Neural cell (in vitro differentiated cells): ENCODE results near the gene COLGALT1. TPM values are rescaled to one million over a fixed set of nuclear protein-coding genes. Genes with fewer than 3 reads are reported as not detected.

Experiments used
- H2AFZ ChIP-seq: fragments of 200-600, 300-800 bp; sonication (generic), shearing (Covaris generic); 2 replicates; pipeline ENCODE4 v1.6.0; 2014; ENCODE audit warnings: low read depth, mild to moderate bottlenecking, antibody characterized with exemption, low read length, moderate library complexity
- H3F3A ChIP-seq: fragments of 200-600 bp; shearing (Covaris generic); 2 replicates; pipeline ENCODE4 v1.6.1; 2016; ENCODE audit warnings: mild to moderate bottlenecking, moderate library complexity, mixed read lengths, antibody characterized with exemption, low read length; ENCODE audit not compliant: insufficient read depth, poor library complexity, severe bottlenecking
- H3K27ac ChIP-seq: fragments of 200-600, 300-800 bp; sonication (generic), shearing (Covaris generic); 2 replicates; pipeline ENCODE4 v1.5.1; 2014; ENCODE audit warnings: mild to moderate bottlenecking, low read length, moderate library complexity
- H3K27me3 ChIP-seq: fragments of 300-800, 200-600 bp; sonication (generic), shearing (Covaris generic); 2 replicates; pipeline ENCODE4 v1.6.0; 2014; ENCODE audit warnings: mild to moderate bottlenecking, low read depth, low read length, moderate library complexity; ENCODE audit not compliant: insufficient read depth
- H3K36me3 ChIP-seq: fragments of 300-800, 200-600 bp; sonication (generic), shearing (Covaris generic); 2 replicates; pipeline ENCODE4 v1.5.1; 2014; ENCODE audit warnings: mild to moderate bottlenecking, antibody characterized with exemption, low read length, moderate library complexity; ENCODE audit not compliant: insufficient read depth
- H3K4me2 ChIP-seq: fragments of 300-800, 200-600 bp; sonication (generic), shearing (Covaris generic); 2 replicates; pipeline ENCODE4 v1.6.0; 2014; ENCODE audit warnings: mild to moderate bottlenecking, low read length
- H3K4me3 ChIP-seq: fragments of 300-800, 200-600 bp; sonication (generic), shearing (Covaris generic); 2 replicates; pipeline ENCODE4 v1.5.1; 2014; ENCODE audit warnings: mild to moderate bottlenecking, low read length, moderate library complexity
- H3K79me2 ChIP-seq: fragments of 200-600 bp; shearing (Covaris generic); replicated peaks from 2 replicates; pipeline ENCODE4 v1.6.0; 2014; ENCODE audit warnings: mild to moderate bottlenecking, low read length, moderate library complexity; ENCODE audit not compliant: insufficient read depth
- H3K9ac ChIP-seq: fragments of 300-800, 200-600 bp; sonication (generic), shearing (Covaris generic); 2 replicates; pipeline ENCODE4 v1.6.1; 2016; ENCODE audit warnings: mild to moderate bottlenecking, low read length, mixed read lengths
- H3K9me2 ChIP-seq: fragments of 200-600 bp; shearing (Covaris generic); 2 replicates; pipeline ENCODE4 v1.6.1; 2016; ENCODE audit warnings: mild to moderate bottlenecking, low read length, mixed read lengths; ENCODE audit not compliant: insufficient read depth
- H3K9me3 ChIP-seq: fragments of 200-600, 300-800 bp; sonication (generic), shearing (Covaris generic); 2 replicates; pipeline ENCODE4 v1.6.1; 2016; ENCODE audit warnings: mild to moderate bottlenecking, mixed run types, low read length, moderate library complexity, mixed read lengths
- H4K20me1 ChIP-seq: fragments of 200-600 bp; shearing (Covaris generic); 2 replicates; pipeline ENCODE4 v1.6.1; 2016; ENCODE audit warnings: mild to moderate bottlenecking, mixed run types; ENCODE audit not compliant: insufficient read depth
- CTCF ChIP-seq: fragments of 450-650 bp; IDR thresholded peaks from 2 replicates; pipeline ENCODE4 v1.5.1; 2014; ENCODE audit warnings: antibody characterized with exemption, mild to moderate bottlenecking, moderate library complexity; ENCODE audit not compliant: poor library complexity, severe bottlenecking
- EP300 ChIP-seq: fragments of 450-650 bp; conservative IDR thresholded peaks from 2 replicates; pipeline ENCODE4 v1.6.1; 2014; ENCODE audit warnings: antibody characterized with exemption, mild to moderate bottlenecking, moderate library complexity; ENCODE audit not compliant: poor library complexity, severe bottlenecking
- EZH2 ChIP-seq: fragments of 200-600, 300-800 bp; shearing (Covaris generic), sonication (generic); IDR thresholded peaks from 2 replicates; pipeline ENCODE4 v1.6.1; 2014; ENCODE audit warnings: antibody characterized with exemption, low read length, borderline replicate concordance, mild to moderate bottlenecking; ENCODE audit not compliant: insufficient read depth, poor library complexity, severe bottlenecking
- MXI1 ChIP-seq: fragments of 450-650 bp; conservative IDR thresholded peaks from 2 replicates; pipeline ENCODE4 v1.6.1; 2014; ENCODE audit warnings: antibody characterized with exemption, mild to moderate bottlenecking; ENCODE audit not compliant: poor library complexity, severe bottlenecking
- POLR2AphosphoS5 ChIP-seq: IDR thresholded peaks from 2 replicates; pipeline ENCODE4 v1.6.1; 2012
- RAD21 ChIP-seq: fragments of 450-650 bp; conservative IDR thresholded peaks from 2 replicates; pipeline ENCODE4 v1.6.1; 2014; ENCODE audit warnings: antibody characterized with exemption, mild to moderate bottlenecking, moderate library complexity
- SMC3 ChIP-seq: fragments of 450-650 bp; conservative IDR thresholded peaks from 2 replicates; pipeline ENCODE4 v1.6.1; 2014; ENCODE audit warnings: antibody characterized with exemption, mild to moderate bottlenecking, moderate library complexity; ENCODE audit not compliant: poor library complexity
- TAF1 ChIP-seq: IDR thresholded peaks from 2 replicates; pipeline ENCODE4 v1.6.1; 2012; ENCODE audit warnings: low read depth
- polyA plus RNA-seq: library from polyadenylated mRNA; depleted of rRNA; stranded (reverse); fragments of >200 nt; gene quantifications from 2 replicates; pipeline ENCODE4 v1.2.3, GENCODE V29; 2014
- TF ChIP-seq, protein P1 (sequence below): IDR thresholded peaks from 2 replicates; pipeline ENCODE4 v1.6.1; 2012; ENCODE audit warnings: borderline replicate concordance

COLGALT1 gene
- polyA plus RNA-seq, 1 donor from 2014 or later, result 18.8 TPM

GRCh38 chr19:17541184-17541759 lies 14.2 kb upstream of the COLGALT1 start:
- Histone ChIP-seq H3F3A (no peaks in the 10 kb centered on the region), H3K9ac (no peak overlapping the region), H3K36me3 (no peaks in the 10 kb centered on the region), H3K79me2 (no peaks in the 10 kb centered on the region), H3K9me2 (no peaks in the 10 kb centered on the region), H3K4me2 (no peak overlapping the region), H3K27ac (no peak overlapping the region), H2AFZ (no peak overlapping the region), H3K4me3 (no peak overlapping the region), H4K20me1 (no peaks in the 10 kb centered on the region), H3K9me3 (no peaks in the 10 kb centered on the region), H3K27me3 (peaks cover 13% of the 10 kb centered on the region)
- no peak for TF ChIP-seq POLR2AphosphoS5

DNA sequence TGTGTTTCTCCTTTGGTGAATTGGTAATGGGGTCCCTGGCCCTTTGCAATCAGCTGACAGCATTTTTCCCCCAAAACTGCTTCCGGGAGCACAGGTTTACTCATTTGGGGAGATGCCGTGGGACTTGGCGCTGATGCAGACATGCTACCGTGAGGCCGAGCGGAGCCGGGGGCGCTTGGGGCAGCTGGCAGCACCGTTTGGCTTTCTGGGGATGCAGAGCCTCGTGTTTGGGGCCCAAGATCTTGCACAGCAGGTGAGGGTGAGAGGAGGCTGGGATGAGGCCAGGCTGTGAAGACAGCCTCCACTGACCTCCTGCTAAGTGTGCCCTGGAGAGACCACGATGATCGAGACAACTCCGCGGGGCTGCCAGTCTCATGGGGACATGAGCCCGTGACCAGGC lies 13.4 kb upstream of the COLGALT1 start:
- no peaks in the 10 kb centered on the region for H3K36me3 ChIP-seq
- no peaks in the 10 kb centered on the region for H3K9me2 ChIP-seq
- H3K79me2 ChIP-seq, result no peaks in the 10 kb centered on the region
- H3K4me3 ChIP-seq, result no peak overlapping the region
- H3K9ac ChIP-seq, result no peak overlapping the region
- no peak overlapping the region for H3K27ac ChIP-seq
- TF ChIP-seq, protein P1, sequence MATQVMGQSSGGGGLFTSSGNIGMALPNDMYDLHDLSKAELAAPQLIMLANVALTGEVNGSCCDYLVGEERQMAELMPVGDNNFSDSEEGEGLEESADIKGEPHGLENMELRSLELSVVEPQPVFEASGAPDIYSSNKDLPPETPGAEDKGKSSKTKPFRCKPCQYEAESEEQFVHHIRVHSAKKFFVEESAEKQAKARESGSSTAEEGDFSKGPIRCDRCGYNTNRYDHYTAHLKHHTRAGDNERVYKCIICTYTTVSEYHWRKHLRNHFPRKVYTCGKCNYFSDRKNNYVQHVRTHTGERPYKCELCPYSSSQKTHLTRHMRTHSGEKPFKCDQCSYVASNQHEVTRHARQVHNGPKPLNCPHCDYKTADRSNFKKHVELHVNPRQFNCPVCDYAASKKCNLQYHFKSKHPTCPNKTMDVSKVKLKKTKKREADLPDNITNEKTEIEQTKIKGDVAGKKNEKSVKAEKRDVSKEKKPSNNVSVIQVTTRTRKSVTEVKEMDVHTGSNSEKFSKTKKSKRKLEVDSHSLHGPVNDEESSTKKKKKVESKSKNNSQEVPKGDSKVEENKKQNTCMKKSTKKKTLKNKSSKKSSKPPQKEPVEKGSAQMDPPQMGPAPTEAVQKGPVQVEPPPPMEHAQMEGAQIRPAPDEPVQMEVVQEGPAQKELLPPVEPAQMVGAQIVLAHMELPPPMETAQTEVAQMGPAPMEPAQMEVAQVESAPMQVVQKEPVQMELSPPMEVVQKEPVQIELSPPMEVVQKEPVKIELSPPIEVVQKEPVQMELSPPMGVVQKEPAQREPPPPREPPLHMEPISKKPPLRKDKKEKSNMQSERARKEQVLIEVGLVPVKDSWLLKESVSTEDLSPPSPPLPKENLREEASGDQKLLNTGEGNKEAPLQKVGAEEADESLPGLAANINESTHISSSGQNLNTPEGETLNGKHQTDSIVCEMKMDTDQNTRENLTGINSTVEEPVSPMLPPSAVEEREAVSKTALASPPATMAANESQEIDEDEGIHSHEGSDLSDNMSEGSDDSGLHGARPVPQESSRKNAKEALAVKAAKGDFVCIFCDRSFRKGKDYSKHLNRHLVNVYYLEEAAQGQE, result no peak
- TF ChIP-seq EZH2, result no peak
- TF ChIP-seq POLR2AphosphoS5, result no peak
- no peaks in the 10 kb centered on the region for H4K20me1 ChIP-seq
- H2AFZ ChIP-seq, result no peak overlapping the region
- no peaks in the 10 kb centered on the region for H3K9me3 ChIP-seq
- H3K27me3 ChIP-seq, result peaks cover 13% of the 10 kb centered on the region
- H3F3A ChIP-seq, result no peaks in the 10 kb centered on the region
- H3K4me2 ChIP-seq, result no peak overlapping the region

GRCh38 chr19:17542793-17543582 lies 12.5 kb upstream of the COLGALT1 start:
- Histone ChIP-seq H3K36me3 (no peaks in the 10 kb centered on the region), H3K9me3 (no peaks in the 10 kb centered on the region), H4K20me1 (no peaks in the 10 kb centered on the region), H3K9me2 (no peaks in the 10 kb centered on the region), H2AFZ (no peak overlapping the region), H3K4me3 (no peak overlapping the region), H3K4me2 (no peak overlapping the region), H3K79me2 (no peaks in the 10 kb centered on the region), H3K27me3 (peaks cover 13% of the 10 kb centered on the region), H3F3A (no peaks in the 10 kb centered on the region), H3K9ac (no peak overlapping the region), H3K27ac (no peak overlapping the region)
- no peak for TF ChIP-seq CTCF
- TF ChIP-seq, protein P1, result no peak
- TF ChIP-seq EZH2, result no peak
- TF ChIP-seq SMC3, result no peak
- no peak for TF ChIP-seq EP300
- no peak for TF ChIP-seq TAF1
- TF ChIP-seq RAD21, result no peak
- no peak for TF ChIP-seq POLR2AphosphoS5
- TF ChIP-seq MXI1, result no peak
